DMS53 treated with DMSO at 0.1 percent for 48 hours (cell line): ENCODE results near the gene FOXN4.
"Not testable (repeated sequence)": the region's sequence is repeated elsewhere in the genome, so short reads cannot be mapped to it uniquely, and the experiment has no call there.

Experiments used
- DNase-seq: peaks from one replicate; lab custom pipeline; 2025; ENCODE audit not compliant: unreplicated experiment; lab: John Stamatoyannopoulos, UW

The FOXN4 gene, protein sequence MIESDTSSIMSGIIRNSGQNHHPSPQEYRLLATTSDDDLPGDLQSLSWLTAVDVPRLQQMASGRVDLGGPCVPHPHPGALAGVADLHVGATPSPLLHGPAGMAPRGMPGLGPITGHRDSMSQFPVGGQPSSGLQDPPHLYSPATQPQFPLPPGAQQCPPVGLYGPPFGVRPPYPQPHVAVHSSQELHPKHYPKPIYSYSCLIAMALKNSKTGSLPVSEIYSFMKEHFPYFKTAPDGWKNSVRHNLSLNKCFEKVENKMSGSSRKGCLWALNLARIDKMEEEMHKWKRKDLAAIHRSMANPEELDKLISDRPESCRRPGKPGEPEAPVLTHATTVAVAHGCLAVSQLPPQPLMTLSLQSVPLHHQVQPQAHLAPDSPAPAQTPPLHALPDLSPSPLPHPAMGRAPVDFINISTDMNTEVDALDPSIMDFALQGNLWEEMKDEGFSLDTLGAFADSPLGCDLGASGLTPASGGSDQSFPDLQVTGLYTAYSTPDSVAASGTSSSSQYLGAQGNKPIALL

DNA sequence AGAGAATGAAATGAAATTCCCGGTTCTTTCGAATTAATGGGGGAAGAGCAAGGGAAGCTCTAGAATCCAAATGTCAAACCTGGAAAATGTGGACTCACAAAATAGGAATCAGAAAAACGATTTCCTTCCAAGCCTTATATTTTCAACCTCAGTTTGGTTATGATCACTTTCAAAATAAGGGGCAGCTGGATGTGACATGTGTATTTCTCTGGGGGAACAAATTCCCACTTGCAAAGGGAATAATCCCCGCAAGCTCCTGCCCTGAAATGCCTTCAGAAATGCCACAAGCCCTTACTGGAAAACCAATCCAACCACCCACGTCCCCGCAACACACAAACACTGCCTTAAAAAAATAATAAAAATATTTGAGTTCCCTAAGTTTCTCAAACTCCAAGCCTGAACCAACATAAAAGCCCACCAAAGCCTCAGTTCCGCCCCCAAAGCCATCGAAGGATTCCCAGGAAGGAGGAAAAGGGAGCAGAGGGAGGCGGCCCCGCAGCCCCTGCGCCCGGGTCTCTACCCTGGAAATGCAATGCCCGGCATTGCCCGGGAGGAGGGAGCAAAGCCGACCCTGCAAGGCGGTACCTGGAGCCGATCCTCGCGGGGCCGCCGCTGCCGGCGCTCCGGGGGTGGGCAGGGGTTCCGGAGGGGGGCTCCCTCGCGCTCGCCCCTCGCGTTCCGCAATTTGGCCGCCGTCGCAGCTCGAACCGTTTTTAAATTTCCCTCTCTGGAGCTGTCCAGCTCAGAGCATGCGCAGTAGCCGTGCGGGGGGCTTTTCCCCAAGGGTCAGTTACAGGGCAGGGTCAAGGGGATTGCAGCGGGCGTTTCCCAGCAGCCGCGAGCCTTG, at the start of gene FOXN4:
FOXN4 (minus strand) TSS at position 751 of the 847 bp plus-strand sequence. CDS start 963 bp downstream, outside the sequence.
- DNase-seq: no peak

DNA sequence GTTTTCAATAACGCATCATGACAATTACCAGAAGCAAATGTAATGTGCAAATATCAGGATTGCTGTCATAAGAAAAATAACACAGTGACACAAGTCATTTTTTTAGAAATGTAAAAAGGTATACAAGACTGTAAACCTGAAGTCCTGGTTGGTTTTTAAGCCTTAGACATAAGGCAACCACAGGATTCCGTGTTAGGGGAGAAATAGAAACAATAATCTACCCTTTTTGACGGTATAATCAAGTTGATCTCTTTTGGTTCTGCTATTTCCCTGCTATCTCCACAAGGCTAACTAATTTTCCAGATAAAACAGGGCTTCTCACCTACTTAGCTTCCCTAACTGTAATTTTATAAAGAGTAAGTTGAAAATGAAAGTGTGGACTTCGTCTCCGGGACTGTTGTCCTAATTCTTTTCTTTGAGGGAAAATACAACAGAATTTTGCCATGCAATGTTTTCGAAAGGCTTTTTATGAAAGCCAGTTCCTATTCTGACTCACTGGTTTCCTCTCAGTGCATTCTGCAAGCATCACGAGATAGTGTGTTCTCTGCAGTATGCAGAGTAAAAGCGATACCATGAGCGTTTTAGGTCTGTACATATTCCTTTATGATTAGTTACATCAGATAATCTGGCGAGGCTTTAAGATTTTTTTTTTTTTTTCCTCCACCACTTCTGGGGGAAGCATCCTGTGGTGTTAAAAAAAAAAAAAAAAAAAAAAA, 49.2 kb upstream of the FOXN4 start:
- no peak for DNase-seq

DNA sequence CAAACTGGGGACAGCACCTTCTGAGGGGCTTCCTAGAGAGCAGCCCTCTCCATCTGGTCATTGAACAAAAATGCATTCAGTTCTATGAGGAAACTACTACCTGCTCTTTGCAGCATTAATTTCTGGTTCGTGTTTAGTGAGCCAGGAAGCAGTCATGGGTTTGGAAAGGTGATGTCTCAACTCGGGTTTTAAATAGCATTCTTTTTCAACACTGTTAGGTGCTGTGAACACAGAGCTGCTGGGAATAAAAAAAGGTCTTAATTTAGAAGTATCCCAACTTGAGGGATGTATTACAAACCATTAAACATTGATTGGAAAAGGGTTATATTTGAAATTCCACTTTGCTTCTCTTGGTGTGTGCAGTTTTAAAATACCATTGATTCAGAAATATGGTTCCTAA, 47.9 kb upstream of the FOXN4 start:
- no peak for DNase-seq

DNA sequence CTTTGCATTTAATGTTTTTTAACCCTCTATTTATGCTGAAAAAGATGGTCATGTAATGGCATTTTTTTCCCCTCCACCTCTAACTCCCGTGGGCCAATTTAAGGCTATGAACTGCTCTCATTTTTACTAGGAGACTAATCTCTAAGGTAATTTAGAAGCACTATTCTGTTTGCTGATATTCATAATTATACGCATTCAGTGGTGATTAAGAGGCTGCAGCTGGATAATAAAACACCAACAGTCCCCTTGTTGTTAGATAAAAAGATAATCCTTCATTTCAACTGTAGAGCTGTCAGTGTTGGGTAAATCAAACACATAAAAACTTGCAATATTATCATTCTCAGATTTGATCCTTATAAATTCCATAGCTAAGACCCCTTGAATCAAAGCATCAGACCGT, 47.5 kb upstream of the FOXN4 start:
- DNase-seq: no peak

DNA sequence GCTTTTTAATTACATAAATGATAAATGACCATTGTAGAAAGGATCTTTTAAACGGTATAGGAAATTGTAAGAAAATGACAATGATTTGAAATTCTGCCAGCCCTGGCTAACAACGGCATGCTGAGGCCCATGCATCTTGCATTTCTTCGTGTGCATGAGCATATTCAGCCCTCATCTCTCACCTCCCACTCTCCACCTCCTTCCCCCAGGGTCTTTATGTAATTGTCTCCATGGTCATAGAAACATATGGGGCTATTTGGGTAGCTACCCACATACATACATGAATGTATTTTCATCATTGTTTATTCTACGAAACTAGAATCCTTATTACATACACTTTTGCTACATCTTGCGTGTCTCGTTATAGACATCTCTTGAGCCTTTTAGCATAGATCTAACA, 43.1 kb upstream of the FOXN4 start:
- no peak for DNase-seq

DNA sequence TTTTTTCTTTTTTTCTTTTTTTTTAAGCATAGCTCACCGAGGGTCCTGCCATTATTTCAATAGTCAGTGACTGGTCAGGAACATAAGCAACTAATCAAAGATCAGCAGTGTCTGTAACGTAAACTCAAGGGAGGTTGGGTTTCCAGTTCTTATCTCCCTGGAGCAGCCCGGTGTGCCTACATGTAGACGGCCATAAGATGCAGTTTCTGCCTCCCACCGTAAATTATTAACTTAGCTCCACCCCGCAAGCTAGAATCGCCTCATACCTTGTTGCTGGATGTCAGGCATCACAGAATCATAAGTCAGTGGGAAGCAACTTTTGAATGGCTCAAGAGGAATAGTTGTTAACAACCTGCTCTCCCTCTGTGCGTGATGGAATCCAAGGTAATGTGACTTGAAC, 38.5 kb upstream of the FOXN4 start, which contains the start of gene MYO1H:
MYO1H (plus strand) TSS at position 312 of the 400 bp plus-strand sequence; CDS start at position 373, 61 bp downstream.
- no peak for DNase-seq

DNA sequence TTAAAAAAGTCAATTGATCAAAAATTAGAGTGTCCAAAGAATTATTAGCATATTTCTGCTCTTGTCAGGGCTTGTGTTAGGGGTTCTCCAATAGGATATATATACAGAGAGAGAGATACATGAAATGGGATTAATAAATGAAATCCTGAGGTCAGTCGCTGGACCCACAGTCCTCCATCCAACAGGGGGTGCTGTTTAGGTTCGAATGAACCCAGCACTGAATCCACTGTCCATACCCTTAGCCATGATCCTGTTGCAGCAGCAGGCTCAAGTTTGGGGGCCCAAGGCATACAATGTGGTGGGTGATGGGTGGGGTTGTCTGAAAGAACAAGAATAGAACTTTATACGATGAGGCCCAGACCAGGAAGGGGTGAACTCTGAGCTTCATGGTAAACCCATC, 37.8 kb upstream of the FOXN4 start:
- no peak for DNase-seq

DNA sequence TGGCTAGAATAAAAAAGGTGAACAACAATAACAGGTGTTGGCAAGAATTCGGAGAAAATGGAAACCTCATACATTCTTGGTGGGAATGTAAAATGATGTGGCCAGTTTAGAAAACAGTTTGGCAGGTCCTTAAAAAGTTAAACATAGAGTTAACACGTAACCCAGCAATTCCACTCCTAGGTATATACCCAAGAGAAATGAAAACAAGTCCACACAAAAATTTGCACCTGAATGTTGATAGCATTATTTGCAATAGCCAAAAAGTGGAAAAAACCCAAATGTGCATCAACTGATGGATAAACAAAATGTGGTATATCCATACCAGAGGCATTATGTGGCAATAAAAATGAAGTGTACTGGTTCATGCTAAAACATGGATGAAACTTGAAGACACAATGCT, 36.3 kb upstream of the FOXN4 start:
- DNase-seq: no peak

DNA sequence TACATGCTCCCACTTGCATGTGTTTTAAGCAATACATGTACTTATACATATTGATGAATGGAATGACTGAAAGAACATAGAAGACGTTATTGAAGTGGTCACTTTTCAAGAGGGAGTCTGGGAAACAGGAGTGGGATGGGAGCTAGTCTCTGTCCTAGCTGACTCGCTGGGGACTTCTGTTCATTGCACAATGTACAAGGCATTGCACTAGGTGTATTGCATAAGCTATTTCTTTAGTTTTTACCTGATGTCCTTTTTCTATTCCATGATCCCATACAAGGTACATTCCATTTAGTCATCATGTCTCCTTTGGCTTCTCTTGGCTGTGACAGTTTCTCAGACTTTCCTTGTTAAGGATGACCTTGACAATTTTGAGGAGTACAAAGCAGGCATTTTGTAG, 34.6 kb upstream of the FOXN4 start:
- no peak for DNase-seq

DNA sequence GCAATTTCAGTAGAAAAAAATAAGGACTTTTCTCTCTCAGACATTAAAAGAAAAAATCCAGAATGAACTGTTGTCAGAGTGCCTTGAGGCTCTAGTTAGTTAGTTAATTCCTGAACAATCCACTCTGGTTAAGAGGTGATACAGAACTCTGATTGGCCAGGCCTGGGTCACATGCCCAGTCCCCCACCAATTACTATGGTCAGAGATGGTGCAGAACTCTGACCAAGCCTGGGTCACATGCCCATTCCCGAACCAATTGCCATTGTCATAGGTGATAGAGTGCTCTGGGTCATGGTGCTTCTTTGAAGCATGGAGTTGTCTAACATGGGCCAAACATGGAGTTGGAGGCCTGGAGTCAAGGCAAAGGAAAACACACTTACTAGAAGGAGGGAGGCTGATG, 27.5 kb upstream of the FOXN4 start:
- no peak for DNase-seq

DNA sequence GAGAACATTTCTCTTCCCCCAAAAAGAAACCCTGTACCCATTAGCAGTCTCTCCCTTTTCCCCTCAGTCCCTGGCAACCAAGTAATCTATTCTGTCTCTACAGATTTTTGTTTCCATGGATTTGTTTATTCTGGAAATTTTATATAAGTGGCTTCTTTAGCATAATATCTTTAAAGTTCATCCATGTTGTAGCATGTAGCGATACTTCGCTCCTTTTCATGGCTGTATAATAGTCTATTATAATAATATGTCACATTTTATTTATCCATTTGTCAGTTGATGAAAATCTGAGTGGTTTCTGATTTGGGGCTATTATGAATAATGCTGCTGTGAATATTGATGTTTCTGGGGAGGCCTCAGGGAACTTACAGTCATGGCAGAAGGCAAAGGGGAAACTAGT, 25.8 kb upstream of the FOXN4 start:
- no peak for DNase-seq

DNA sequence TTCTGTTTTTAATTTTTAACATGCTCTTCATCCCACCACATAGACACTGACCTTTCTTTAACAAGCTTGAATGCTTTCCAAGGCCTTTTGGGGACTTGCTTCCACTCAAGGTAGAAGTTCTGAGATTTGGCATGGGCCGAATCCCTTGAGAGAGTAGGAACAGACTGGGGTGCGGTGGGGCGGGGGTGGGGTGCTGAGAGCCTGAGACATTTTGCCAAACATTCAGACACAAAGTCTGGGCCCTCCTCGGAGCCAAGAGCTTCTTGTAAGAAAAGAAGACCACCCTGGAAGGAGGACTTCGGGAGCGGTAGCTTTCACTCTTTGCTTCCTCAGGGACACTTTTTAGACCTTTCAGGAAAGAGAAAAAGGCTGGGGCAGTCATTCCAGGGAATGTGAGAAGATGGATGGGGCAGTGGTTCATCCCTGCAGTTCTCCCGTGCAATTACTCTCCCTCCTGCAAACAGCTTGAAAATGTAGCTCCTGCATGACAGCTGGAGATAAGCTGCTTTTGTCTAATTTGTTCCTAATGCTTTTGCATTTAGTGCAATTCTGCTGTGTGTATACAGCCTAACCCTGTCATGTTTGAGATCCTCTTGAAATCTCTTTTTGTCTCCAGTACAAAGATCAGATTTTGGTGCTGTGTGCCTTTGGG, 22.3 kb upstream of the FOXN4 start:
- no peak for DNase-seq

DNA sequence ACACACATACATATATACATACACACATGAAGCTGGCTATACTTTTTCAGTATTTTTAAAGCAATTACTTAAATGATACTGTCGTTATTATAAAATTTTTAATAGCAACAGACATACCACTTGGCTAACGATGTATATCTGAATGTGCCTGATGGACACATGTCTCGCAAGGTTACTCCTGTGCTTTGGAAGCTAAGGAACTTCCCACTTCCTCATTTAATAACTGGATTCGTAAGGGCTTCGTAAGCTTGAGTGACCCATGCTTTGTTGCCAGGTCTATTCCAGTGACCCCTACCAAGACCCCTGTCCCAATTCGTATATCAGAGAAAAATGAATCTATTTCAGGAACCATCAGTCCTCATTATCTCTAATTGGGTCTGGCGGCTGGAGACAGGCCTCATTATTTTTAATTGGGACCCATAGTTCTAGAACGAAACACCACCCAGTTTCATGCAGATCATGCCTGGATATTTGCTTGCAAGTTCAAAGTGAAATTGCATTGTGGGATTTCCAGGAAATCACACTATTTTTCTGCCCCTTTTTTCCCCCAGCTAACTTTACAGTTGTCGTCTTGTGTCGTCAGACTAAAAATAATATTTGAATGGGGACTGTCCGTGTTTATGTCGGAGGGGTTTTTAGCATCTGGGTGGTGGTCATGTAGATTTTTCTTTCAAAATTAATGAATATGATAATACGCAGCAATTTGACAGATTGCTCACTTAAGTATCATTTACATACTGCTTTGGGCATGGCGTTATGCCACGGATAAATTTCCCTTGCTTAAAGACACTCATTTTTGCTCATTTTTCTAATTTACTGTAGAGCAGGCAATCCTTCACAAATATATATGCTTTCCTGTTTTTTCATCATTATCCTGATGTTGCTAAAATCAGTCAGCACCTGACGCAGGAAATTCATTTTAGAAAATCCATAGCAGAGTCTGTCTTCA, 21.5 kb upstream of the FOXN4 start:
- DNase-seq: no peak

DNA sequence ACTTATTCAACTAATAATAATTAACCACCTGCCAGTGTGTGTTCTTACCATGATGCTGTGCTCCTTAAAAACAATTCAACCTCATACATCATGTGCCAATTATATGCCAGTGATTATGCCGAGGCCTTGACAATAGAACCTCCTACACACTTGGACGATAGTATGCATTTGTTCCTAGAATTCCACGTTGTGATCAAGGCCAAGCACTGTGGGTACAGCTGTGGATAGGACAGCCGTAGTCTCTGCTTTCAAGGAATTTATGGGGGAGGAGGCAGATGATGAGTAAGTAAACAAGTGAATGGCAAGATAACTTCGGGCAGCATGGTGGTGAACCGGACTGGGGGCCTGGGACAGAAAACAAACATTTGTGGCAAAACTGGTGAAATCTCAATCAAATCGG, 20.6 kb upstream of the FOXN4 start:
- no peak for DNase-seq

DNA sequence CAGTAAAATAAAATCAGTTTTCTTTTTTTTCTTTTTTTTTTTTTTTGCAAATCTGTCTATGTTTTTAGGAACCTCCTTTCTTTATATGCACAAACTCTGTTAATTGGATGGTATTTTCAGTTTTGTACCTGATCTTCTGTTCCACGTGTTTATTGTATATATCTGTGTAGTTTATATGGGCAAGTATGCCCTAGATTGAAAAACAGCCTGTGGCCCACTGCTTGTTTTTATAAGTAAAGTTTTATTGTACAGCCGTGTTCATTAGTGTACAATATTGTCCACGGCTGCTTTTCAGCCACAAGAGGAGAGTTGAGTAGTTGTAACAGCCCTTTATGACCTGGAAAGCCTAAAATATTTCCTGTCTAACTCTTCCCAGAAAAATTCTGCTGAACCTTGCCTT, 19.9 kb upstream of the FOXN4 start:
- DNase-seq: no peak

DNA sequence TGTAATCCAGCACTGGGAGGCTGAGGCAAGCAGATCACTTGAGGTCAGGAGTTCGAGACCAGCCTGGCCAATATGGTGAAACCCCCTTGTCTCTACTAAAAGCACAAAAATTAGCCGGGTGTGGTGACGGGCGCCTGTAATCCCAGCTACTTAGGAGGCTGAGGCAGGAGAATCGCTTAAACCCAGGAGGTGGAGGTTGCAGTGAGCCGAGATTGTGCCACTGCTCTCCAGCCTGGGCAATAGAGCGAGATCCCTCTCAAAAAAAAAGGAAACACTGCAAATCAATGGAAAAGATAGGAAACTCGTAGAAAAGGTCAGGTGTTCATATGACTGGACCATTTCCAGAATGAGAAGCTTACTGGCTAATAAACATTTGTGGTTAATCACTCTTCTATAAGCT, 12.2 kb upstream of the FOXN4 start:
- DNase-seq: not testable (repeated sequence)

DNA sequence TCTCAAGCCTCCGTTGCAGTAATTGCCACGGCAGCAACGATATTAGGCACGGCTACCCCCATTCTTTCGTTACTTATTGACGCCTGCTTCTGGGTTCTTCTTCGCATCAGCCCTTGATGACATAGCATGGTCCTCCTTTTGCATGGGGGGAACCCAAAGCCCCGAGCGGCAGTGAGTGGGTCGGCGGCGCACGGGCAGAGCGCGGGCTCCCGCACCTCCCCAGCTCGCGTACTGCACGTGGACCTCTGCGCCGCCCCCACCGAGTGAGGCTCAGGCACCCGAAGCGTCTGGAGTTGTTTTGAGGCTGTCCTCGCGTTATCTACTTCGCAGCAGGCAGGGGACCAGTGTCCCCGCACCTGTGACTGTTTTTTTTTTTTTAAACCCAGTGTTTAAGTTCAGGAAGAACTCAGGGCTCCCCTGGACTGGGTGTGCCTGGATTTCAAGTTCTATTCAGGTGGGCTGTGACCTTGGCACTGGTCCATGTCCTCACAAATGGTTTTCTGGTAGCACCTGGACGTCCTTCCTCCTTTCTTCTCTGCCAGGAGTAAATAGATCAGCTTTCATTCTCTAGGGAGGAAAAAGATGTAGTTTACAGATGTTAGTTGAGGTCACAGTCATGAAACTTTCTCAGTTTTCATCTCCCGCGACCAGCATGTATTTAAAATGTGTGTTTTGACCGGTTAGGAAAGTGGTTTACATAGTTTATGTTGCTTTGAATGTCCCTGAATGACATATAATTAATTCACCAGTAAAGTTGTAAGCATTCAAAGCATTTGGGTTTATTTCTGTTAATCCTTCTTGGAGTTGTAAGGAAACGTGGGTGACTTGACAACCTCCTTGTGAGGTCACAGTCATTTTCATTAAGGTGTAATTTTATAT, 1.4 kb upstream of the FOXN4 start:
- peak; percentile 54 for DNase-seq

DNA sequence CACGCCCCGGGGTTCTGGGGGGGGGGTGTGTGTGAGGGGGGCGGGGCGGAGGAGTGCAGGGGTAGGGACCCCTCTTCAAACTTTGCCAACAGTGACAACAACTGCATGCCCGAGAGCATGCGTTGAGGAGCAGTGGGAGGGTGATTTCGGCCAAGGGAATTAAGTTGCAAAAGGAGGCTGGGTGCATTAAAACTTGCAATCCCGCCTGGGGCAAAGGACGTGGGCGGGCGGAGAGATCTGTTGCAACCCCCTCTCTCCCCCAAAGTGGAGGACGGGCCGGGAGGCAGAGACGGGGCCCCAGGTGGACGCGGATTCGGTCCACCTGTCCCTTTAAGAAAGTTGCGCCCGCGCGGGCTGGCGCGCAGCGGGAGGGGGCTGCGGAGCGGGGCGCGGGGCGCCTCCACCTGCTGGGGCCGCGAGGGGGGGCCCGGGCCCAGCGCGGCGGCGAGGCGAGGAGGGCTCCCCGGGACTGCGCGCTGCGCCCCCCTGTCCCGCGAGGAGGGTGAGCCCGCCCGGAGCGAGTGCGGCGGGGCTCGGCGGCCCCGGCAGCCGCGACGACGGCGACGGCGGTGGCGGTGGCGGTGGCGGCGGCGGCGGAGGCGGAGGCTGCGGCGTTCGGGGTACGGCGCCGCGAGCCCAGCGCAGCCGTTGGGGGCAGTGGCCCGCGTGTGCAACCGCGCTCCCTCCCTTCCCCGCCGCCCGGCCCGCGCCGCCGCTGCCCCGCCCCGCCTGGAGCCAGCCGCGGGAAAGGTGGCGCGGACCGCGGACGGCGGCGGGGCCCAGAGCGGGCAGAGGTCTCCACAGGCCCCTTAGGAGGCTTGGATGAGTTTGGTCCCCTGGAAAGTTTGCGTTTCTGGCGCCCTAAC, 530 bp upstream of the FOXN4 start:
- DNase-seq: no peak
